ENCODE data around the gene TRAPPC12.

Gene TRAPPC12

GRCh38 chr2:3500326-3500899, 120.9 kb downstream of the TRAPPC12 start:
- no peaks in the 10 kb centered on the region for H4K20me1 ChIP-seq (ENCODE audit: low read depth, low read length)
- no peaks in the 10 kb centered on the region for H3K27me3 ChIP-seq (ENCODE audit: low read length)
- H3K9me3 ChIP-seq (ENCODE audit: insufficient read depth, low read length) = no peaks in the 10 kb centered on the region
- no peak overlapping the region for H3K9ac ChIP-seq (ENCODE audit: low read length)
- H3K4me2 ChIP-seq (ENCODE audit: low read depth, low read length, poor library complexity, severe bottlenecking) = no peak overlapping the region
- TF ChIP-seq EZH2phosphoT487 (conservative IDR thresholded peaks at IDR 0.05; ENCODE audit: low read length) = no peak
- TF ChIP-seq, protein P1, sequence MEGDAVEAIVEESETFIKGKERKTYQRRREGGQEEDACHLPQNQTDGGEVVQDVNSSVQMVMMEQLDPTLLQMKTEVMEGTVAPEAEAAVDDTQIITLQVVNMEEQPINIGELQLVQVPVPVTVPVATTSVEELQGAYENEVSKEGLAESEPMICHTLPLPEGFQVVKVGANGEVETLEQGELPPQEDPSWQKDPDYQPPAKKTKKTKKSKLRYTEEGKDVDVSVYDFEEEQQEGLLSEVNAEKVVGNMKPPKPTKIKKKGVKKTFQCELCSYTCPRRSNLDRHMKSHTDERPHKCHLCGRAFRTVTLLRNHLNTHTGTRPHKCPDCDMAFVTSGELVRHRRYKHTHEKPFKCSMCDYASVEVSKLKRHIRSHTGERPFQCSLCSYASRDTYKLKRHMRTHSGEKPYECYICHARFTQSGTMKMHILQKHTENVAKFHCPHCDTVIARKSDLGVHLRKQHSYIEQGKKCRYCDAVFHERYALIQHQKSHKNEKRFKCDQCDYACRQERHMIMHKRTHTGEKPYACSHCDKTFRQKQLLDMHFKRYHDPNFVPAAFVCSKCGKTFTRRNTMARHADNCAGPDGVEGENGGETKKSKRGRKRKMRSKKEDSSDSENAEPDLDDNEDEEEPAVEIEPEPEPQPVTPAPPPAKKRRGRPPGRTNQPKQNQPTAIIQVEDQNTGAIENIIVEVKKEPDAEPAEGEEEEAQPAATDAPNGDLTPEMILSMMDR (IDR thresholded peaks at IDR 0.05; ENCODE audit: insufficient read depth, low read length, poor library complexity, severe bottlenecking) = no peak
- H3K4me3 ChIP-seq (ENCODE audit: insufficient read depth, low read length, poor library complexity, severe bottlenecking) = no peak overlapping the region
- H3F3A ChIP-seq (ENCODE audit: insufficient read depth) = no peaks in the 10 kb centered on the region
- no peaks in the 10 kb centered on the region for H3K9me2 ChIP-seq (replicated peaks; ENCODE audit: insufficient read depth, low read length)
- H3K79me2 ChIP-seq (ENCODE audit: insufficient read depth, low read length) = no peaks in the 10 kb centered on the region
- no peak overlapping the region for H2AFZ ChIP-seq (ENCODE audit: low read depth, low read length, severe bottlenecking)
- no peak overlapping the region for H3K27ac ChIP-seq (ENCODE audit: low read depth, low read length)
- no peaks in the 10 kb centered on the region for H3K36me3 ChIP-seq (ENCODE audit: low read length)

DNA sequence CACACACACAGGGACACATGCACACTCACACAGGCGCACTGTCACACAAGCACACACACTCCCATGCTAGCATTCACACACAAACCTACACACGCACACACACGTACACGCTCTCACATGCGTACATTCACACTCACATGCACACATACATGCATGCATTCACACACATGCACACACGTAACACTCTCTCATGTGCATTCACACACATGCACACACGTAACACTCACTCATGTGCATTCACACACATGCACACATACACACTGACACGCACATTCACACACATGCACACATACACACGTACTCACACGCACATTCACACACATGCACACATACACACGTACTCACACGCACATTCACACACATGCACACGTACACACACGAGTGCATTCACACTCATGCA, 123.6 kb downstream of the TRAPPC12 start:
- Histone ChIP-seq H3K27ac (ENCODE audit: low read depth, low read length) (no peak overlapping the region), H3K79me2 (ENCODE audit: insufficient read depth, low read length) (no peaks in the 10 kb centered on the region), H4K20me1 (ENCODE audit: low read depth, low read length) (no peaks in the 10 kb centered on the region), H3K27me3 (ENCODE audit: low read length) (no peaks in the 10 kb centered on the region), H3K9ac (ENCODE audit: low read length) (no peak overlapping the region), H3K4me3 (ENCODE audit: insufficient read depth, low read length, poor library complexity, severe bottlenecking) (no peak overlapping the region), H3K9me2 (replicated peaks; ENCODE audit: insufficient read depth, low read length) (no peaks in the 10 kb centered on the region), H2AFZ (ENCODE audit: low read depth, low read length, severe bottlenecking) (no peak overlapping the region), H3F3A (ENCODE audit: insufficient read depth) (no peaks in the 10 kb centered on the region), H3K9me3 (ENCODE audit: insufficient read depth, low read length) (no peaks in the 10 kb centered on the region), H3K36me3 (ENCODE audit: low read length) (no peaks in the 10 kb centered on the region), H3K4me2 (ENCODE audit: low read depth, low read length, poor library complexity, severe bottlenecking) (no peak overlapping the region)
- TF ChIP-seq, protein P1 (IDR thresholded peaks at IDR 0.05; ENCODE audit: insufficient read depth, low read length, poor library complexity, severe bottlenecking) = no peak
- no peak for TF ChIP-seq EZH2phosphoT487 (conservative IDR thresholded peaks at IDR 0.05; ENCODE audit: low read length)

GRCh38 chr2:3503483-3503882, 124.0 kb downstream of the TRAPPC12 start:
- Histone ChIP-seq H3K27ac (ENCODE audit: low read depth, low read length) (no peak overlapping the region), H3K9me2 (replicated peaks; ENCODE audit: insufficient read depth, low read length) (no peaks in the 10 kb centered on the region), H3K36me3 (ENCODE audit: low read length) (no peaks in the 10 kb centered on the region), H3K4me2 (ENCODE audit: low read depth, low read length, poor library complexity, severe bottlenecking) (no peak overlapping the region), H4K20me1 (ENCODE audit: low read depth, low read length) (no peaks in the 10 kb centered on the region), H3K27me3 (ENCODE audit: low read length) (no peaks in the 10 kb centered on the region), H3K4me3 (ENCODE audit: insufficient read depth, low read length, poor library complexity, severe bottlenecking) (no peak overlapping the region), H3F3A (ENCODE audit: insufficient read depth) (no peaks in the 10 kb centered on the region), H2AFZ (ENCODE audit: low read depth, low read length, severe bottlenecking) (no peak overlapping the region), H3K9me3 (ENCODE audit: insufficient read depth, low read length) (no peaks in the 10 kb centered on the region), H3K9ac (ENCODE audit: low read length) (no peak overlapping the region), H3K79me2 (ENCODE audit: insufficient read depth, low read length) (no peaks in the 10 kb centered on the region)
- TF ChIP-seq EZH2phosphoT487 (conservative IDR thresholded peaks at IDR 0.05; ENCODE audit: low read length) = no peak
- TF ChIP-seq, protein P1 (IDR thresholded peaks at IDR 0.05; ENCODE audit: insufficient read depth, low read length, poor library complexity, severe bottlenecking) = no peak

Data from SU-DHL-6 (cell line).